Subcutaneous abdominal adipose tissue (tissue), 5 donors: ENCODE measurements around the gene MRPS16.

ENCODE experiments used
- H3K27ac ChIP-seq: one replicate; pipeline ENCODE4 v1.7.0; 2013; ENCODE audit warnings: low read depth, mild to moderate bottlenecking, inconsistent platforms, low read length, moderate library complexity
- H3K27me3 ChIP-seq, 5 donors: one replicate each; pipeline ENCODE4 v1.7.0; 2013; ENCODE audit warnings: low read length in 5 of 5, inconsistent platforms in 1 of 5; ENCODE audit not compliant: control insufficient read depth in 5 of 5, insufficient read depth in 4 of 5
- H3K36me3 ChIP-seq, 5 donors: one replicate each; pipeline ENCODE4 v1.7.0; 2013; ENCODE audit warnings: low read length in 5 of 5; ENCODE audit not compliant: control insufficient read depth in 5 of 5, insufficient read depth in 5 of 5
- H3K4me1 ChIP-seq, 5 donors: one replicate each; pipeline ENCODE4 v1.7.0; 2013; ENCODE audit warnings: low read length in 5 of 5, mild to moderate bottlenecking in 3 of 5, moderate library complexity in 1 of 5; ENCODE audit not compliant: control insufficient read depth in 5 of 5, insufficient read depth in 5 of 5
- H3K4me3 ChIP-seq, 5 donors: one replicate each; pipeline ENCODE4 v1.7.0; 2013; ENCODE audit warnings: low read length in 5 of 5, low read depth in 1 of 5
- H3K9ac ChIP-seq, 5 donors: one replicate each; pipeline ENCODE4 v1.7.0; 2013; ENCODE audit warnings: low read length in 5 of 5, mild to moderate bottlenecking in 4 of 5, moderate library complexity in 3 of 5
- H3K9me3 ChIP-seq, 5 donors: one replicate each; pipeline ENCODE4 v1.7.0; 2013; ENCODE audit warnings: low read length in 5 of 5; ENCODE audit not compliant: control insufficient read depth in 5 of 5
- donor health status: healthy.
- donor health status: healthy.
- donor health status: healthy.
- donor health status: healthy.
- donor health status: healthy.

Gene MRPS16

GRCh38 chr10:73252445-73253224, at the start of gene MRPS16:
TSS of gene MRPS16 (minus strand) at chr10:73252644. CDS start at chr10:73252482, 162 bp downstream.
- peak within 1 kb of the TSS; percentile 97 for H3K27ac ChIP-seq
- no peaks in the 10 kb centered on the region for H3K9me3 ChIP-seq
- peaks cover 8 to 26% (median 22%) of the 10 kb centered on the region in 5 donors for H3K4me1 ChIP-seq
- H3K9ac ChIP-seq: peak within 1 kb of the TSS; percentile 84 to 99 (median 92)
- H3K4me3 ChIP-seq: peak within 1 kb of the TSS; percentile 86 to 100 (median 90)
- H3K36me3 ChIP-seq: peaks cover 6 to 18% (median 13%) of the 10 kb centered on the region in 5 donors
- H3K27me3 ChIP-seq: no peaks in the 10 kb centered on the region

DNA sequence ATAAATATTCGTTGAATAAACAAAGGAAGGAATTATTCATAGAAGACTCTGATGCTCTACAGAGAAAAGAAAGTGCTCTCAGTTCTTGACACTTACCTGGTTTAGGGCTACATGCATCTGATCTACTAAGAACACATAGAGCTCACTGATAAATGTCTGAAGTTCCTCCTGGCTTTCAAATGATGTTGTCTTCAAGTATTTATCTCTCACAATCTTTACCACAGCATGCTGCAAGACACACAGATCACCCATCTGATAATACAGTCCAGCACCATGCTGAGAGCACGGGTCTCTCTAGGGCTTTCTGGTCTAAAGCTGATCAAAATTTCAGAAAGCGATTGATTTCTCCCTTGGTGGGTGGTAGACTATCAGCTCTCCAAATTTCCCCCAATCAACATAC, 44.5 kb upstream of the MRPS16 start:
- H3K4me1 ChIP-seq: no peaks in the 10 kb centered on the region
- H3K9ac ChIP-seq: no peak overlapping the region
- H3K27ac ChIP-seq: no peak overlapping the region
- no peaks in the 10 kb centered on the region for H3K9me3 ChIP-seq
- H3K27me3 ChIP-seq: no peaks in the 10 kb centered on the region
- H3K4me3 ChIP-seq: no peak overlapping the region
- H3K36me3 ChIP-seq: peaks cover 0 to 5% (median 0%) of the 10 kb centered on the region in 5 donors

GRCh38 chr10:73293461-73293860, 41.0 kb upstream of the MRPS16 start:
- H3K36me3 ChIP-seq: peaks cover 0 to 12% (median 0%) of the 10 kb centered on the region in 5 donors
- no peaks in the 10 kb centered on the region for H3K9me3 ChIP-seq
- no peaks in the 10 kb centered on the region for H3K4me1 ChIP-seq
- no peak overlapping the region for H3K9ac ChIP-seq
- H3K27ac ChIP-seq: no peak overlapping the region
- H3K27me3 ChIP-seq: no peaks in the 10 kb centered on the region
- no peak overlapping the region for H3K4me3 ChIP-seq

- no peaks in the 10 kb centered on the region for H3K27me3 ChIP-seq
- no peak overlapping the region for H3K27ac ChIP-seq
- no peak overlapping the region for H3K9ac ChIP-seq
- no peak overlapping the region for H3K4me3 ChIP-seq
- no peaks in the 10 kb centered on the region for H3K4me1 ChIP-seq
- H3K9me3 ChIP-seq: no peaks in the 10 kb centered on the region
- peaks cover 0 to 12% (median 0%) of the 10 kb centered on the region in 5 donors for H3K36me3 ChIP-seq
Observed at GRCh38 chr10:73289958-73290357, 37.5 kb upstream of the MRPS16 start.

DNA sequence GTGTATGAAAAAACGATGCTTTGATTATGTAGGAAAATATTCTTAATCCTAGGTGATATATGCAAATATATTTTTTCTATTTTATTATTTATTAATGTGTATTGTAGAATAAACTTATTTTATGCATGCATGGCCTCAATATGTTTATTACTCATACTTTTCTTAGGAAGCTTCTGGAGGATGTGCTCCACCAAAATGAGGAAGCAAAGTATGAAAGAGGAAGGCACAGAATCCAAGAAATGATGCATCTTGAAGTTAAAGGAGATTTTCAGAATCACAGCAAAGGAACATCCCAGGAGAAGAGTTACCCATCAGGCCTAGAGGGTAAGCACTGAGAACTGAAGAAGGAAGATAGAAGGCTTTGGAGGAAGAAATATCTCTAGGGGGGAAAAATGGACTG, 35.0 kb upstream of the MRPS16 start:
- Histone ChIP-seq H3K27ac (no peak overlapping the region), H3K4me3 (no peak overlapping the region), H3K36me3 (peaks cover 0 to 7% (median 0%) of the 10 kb centered on the region in 5 donors), H3K9me3 (no peaks in the 10 kb centered on the region), H3K4me1 (no peaks in the 10 kb centered on the region), H3K27me3 (no peaks in the 10 kb centered on the region), H3K9ac (no peak overlapping the region)

DNA sequence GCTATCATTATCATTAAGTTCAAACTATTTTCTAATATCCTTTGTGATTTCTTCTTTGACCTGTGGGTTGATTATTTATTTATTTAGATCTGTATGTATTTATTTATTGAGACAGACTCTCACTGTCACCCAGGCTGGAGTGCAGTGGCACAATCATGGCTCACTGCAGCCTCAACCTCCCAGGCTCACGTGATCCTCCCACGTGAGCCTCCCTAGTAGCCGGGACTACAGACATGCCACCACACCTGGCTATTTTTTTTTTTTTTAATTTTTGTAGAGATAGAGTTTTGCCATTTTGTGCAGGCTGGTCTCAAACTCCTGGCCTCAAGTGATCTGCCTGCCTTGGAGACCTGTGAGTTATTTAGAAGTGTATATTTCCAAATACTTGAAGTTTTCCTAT, 28.7 kb upstream of the MRPS16 start:
- H3K4me1 ChIP-seq: no peaks in the 10 kb centered on the region
- H3K9me3 ChIP-seq: no peaks in the 10 kb centered on the region
- H3K4me3 ChIP-seq: no peak overlapping the region
- H3K36me3 ChIP-seq: no peaks in the 10 kb centered on the region
- no peak overlapping the region for H3K27ac ChIP-seq
- H3K9ac ChIP-seq: no peak overlapping the region
- no peaks in the 10 kb centered on the region for H3K27me3 ChIP-seq

DNA sequence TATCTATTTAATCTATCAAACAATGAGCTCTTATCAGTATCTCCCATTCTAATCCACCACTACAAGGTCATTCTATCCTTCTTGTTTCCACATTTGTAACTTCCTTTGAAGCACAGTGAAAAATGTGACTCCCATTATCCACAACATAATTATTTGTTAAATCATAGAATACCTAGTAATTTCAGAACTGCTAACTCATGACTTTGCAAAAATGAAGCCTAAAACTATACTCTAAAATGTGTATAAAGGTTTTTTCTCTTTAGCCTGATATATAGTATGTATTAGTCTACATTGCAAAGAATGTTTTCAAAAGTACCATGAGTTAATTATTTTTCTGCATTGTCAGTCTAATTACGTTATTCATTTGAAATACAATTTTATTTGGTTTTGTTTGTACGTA, 12.0 kb upstream of the MRPS16 start:
- Histone ChIP-seq H3K27me3 (no peaks in the 10 kb centered on the region), H3K27ac (no peak overlapping the region), H3K4me3 (no peak overlapping the region), H3K9ac (no peak overlapping the region), H3K4me1 (peaks cover 0 to 2% (median 0%) of the 10 kb centered on the region in 5 donors), H3K36me3 (no peaks in the 10 kb centered on the region), H3K9me3 (no peaks in the 10 kb centered on the region)

DNA sequence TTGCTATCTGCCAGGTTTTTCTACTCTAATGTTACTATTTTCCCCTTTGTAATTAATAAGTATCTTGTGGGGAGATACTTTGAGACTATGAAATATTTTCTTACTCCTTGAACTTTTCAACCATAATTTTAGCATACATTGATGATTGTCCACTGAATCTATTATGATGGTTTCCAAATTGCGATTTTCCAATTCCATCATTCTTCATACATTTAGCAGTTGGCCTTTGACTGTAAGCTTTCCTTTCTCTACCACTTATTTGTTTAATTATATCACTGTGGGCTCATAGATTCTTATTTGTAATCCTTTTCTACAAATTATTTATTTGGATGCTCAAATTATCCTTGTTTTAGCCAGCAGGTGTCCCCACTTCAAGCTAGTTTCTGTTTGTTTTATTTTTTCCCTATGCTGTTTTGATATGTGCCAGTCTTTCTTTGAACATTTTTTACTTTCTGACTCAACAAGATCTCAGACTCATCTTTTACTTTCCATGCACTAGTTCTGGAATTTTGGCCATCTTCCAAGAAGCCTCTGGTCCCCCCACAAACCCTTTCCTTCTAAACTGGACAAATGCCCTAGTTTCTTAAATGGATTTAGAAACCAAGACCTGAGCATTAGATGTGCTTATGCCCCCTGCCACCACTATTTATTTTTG, 11.4 kb upstream of the MRPS16 start:
- peaks cover 0 to 2% (median 0%) of the 10 kb centered on the region in 5 donors for H3K4me1 ChIP-seq
- H3K36me3 ChIP-seq: no peaks in the 10 kb centered on the region
- H3K27me3 ChIP-seq: no peaks in the 10 kb centered on the region
- H3K27ac ChIP-seq: no peak overlapping the region
- H3K9me3 ChIP-seq: no peaks in the 10 kb centered on the region
- no peak overlapping the region for H3K9ac ChIP-seq
- H3K4me3 ChIP-seq: no peak overlapping the region

DNA sequence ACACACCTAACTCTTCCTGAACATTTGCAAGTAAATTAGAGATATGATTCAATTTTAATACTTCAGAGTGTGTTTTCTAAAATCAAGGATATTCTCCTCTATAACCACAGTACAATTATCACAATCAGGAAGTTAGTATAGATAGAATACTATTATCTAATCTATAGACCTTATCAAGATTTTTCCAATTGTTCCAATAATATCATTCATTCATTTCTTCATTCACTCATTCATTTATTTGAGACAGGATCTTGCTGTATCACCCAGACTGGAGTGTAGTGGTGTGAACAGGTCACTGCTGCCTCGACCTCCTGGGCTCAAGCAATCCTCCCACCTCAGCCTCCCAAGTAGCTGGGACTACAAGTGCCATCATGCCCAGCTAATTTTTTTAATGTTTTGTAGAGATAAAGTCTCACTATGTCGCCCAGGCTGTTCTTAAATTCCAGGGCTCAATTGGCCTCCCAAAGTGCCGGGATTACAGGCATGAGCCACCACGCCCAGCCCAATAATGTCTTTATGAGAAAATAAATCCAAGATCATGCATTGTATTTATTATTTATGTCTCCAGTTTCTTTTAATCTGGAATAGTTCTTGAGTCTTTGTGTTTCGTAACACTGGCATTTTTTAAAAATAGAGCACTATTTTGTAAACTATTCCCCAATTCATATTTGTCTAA, 10.6 kb upstream of the MRPS16 start:
- Histone ChIP-seq H3K4me3 (no peak overlapping the region), H3K27me3 (no peaks in the 10 kb centered on the region), H3K36me3 (no peaks in the 10 kb centered on the region), H3K27ac (no peak overlapping the region), H3K4me1 (peaks cover 0 to 2% (median 0%) of the 10 kb centered on the region in 5 donors), H3K9ac (no peak overlapping the region), H3K9me3 (no peaks in the 10 kb centered on the region)
